LHCN-M2 (cell line): Measurements from ENCODE around the gene MPZL1. TPM values are rescaled to one million over a fixed set of nuclear protein-coding genes. Genes with fewer than 3 reads are reported as not detected.

Experiments used
- DNase-seq: peaks from one replicate; pipeline ENCODE4 v3.0.0-alpha.2; 2012; ENCODE audit warnings: low read depth
- polyA plus RNA-seq: library from polyadenylated mRNA; unstranded; fragments of >200 nt; gene quantifications from one replicate; pipeline ENCODE4 v1.2.1, GENCODE V29; 2012; ENCODE audit warnings: missing spikeins
- total RNA-seq: library from RNA; depleted of rRNA; stranded (reverse); fragments of >200 nt; gene quantifications from 2 replicates; pipeline ENCODE4 v1.2.3, GENCODE V29; 2014; rRNA removed

MPZL1 gene
- 55.5 and 63.3 TPM in 2 replicates for total RNA-seq
- polyA plus RNA-seq: 59.4 TPM

DNA sequence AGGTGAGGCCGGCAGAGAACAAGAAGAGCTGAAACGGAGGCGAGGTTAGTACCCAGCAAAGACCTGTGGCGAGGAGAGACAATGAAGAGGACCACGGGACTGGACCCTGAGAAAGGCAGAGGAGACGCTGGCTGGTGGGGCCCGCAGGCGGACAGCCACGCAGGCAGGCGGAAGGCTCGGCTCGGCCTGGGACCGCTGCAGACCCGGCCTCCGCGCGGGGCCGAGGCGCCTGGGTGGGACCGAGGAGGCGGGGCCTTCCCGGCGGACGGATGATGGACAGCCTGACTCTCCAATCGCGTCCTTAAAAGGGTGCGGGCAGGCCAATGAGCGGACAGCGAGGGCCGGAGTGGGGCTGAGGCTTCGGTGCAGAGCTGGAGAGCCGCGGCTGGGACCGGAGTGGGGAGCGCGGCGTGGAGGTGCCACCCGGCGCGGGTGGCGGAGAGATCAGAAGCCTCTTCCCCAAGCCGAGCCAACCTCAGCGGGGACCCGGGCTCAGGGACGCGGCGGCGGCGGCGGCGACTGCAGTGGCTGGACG, at the start of gene MPZL1:
TSS of gene MPZL1 (plus strand) at position 366 of the 535 bp plus-strand sequence. CDS start 170 bp downstream, outside the sequence.
- peak; percentile 88 for DNase-seq

DNA sequence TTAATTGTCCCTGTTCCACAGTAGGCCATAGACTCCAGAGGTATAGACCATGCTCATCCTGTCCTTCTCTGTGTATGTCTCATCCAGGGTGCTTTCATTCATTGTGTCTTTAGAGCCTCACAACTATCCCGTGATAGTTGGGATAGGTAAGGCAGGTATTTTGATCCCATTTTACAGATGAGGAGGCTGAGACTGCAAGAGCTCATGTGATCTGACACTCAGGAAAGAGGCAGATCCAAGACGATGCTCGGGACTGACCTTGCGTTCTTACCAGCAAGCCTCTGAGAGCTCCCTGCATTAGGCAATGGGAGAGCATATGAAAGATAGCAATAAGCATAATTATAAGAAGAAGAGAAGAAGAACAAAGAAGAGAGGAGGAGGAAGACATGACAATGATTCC, 49.0 kb upstream of the MPZL1 start:
- no peak for DNase-seq

DNA sequence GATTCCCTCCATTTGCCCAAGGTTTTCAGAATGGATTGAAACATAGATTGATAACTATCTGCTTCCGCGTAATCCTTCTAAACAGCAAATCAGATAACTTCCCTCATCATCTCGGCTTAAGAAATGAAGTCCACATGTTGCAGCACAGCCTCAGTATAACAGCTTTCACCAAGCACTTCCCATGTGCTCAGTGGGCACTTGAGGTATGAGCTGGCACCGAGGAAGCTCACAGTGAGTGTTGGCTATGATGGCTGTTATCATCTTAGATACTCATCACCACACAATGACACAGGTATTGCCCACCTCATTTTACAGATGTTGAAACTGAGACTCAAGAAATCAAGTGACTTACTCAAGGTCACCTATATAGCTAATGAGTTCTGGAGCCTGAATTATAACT, 48.5 kb upstream of the MPZL1 start:
- no peak for DNase-seq

DNA sequence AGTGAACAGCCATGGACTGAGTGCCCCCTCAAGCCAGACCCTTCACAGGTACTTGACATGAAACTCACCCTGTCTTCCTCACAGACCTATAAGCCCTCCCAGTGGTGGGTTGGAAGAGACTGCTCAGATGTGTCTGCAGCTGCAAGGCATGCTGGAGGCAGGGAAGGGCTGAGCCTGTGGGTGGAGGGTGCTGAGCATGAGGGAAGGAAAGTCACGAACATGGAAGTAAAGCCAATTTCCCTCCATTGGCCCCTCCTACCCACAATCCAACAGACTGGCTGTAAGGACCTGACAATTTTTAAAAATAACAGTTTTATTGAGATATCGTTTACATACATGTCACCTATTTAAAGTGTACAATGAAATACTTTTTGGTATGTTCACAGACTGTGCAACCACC, 47.6 kb upstream of the MPZL1 start:
- DNase-seq: no peak

DNA sequence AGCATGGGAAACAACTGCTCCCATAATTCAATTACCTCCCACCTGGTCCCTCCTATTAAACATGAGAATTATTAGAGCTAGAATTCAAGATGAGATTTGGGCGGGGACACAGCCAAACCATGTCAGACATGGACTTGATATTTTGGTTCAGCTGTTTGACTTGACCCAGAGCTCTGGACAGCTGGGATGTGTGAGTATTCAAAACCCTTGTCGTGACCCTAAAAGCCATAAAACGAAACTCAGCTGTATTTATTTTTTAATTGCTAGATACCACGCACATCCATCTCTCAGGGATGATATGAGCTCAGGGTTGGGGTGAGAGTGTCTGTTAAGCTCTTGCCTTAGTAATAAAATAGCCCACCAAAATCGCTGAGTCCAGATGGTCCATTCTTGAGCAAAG, 46.3 kb upstream of the MPZL1 start:
- DNase-seq: peak; percentile 85

DNA sequence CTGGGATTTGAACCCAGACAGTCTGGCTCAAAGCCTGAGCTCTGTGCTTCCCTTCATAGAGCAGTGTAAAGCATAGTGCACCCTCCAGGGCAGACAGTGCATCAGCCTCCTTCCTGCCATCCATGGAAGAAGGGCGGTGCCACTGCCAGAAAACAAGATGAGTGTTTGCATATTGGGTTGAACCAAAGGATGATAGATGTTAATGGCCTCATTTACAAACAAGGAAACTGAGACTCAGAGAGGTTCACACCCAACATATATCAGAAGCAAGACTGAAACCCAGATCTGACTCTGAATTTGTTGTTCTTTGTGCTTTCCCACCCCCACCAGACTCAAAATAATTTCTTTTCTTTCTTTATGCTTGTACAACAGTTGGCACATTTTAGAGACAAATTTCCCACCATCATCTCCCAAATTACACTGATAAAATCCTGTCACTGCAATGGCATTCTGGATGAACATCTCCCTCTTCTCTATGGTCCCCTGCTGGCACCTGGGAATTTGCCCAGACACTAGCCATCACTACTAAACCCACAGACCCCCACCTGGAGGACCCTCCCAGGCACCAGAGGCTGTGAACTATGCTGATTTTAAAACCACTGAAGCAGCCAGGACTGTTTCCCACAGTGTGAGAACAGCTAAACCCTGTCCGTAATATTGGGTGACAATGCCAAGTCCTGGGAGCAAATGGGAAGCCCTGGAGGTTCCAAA, 45.4 kb upstream of the MPZL1 start:
- DNase-seq: no peak

DNA sequence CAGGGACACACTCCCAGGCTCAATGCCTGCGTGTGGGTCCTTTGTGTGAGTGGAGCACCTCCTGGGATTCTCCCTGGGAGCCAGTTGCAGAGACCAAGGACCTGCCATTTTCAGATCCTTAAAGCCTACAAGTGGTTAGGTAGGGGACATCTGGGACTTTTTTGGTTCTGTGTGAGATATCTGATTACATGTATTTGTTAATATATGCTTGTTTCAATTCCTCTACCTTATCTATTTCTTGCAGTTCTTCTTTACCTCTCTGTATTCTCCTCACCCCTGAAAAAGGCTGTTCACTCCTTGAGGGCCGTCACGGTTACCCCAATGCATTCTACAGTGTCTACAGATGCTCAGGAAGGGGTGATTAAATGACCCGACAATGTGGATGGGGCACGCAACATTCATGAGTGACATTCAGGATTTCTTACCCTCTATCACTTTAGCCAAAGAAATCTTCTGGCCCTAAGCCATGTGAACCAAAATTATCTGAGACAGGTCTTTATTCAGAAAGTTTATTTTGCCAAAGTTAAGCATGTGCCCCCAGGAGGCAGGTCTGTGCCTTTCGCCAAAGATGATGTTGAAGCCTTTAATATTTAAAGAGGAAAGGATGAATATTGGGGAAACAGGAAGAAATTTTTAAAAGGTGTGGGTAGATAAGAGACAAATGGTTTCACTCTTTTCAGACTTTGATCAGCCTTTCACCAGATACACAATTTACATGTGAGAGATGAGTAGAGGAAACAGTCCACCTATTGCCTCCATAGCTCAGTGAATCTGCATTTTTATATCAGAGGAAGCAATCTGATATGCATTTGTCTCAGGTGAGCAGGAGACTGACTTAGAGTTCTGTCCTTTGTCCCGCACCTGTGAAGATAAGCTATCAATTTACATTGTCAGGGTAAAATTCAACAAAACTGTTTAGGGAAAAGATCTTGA, 44.6 kb upstream of the MPZL1 start:
- DNase-seq: no peak

DNA sequence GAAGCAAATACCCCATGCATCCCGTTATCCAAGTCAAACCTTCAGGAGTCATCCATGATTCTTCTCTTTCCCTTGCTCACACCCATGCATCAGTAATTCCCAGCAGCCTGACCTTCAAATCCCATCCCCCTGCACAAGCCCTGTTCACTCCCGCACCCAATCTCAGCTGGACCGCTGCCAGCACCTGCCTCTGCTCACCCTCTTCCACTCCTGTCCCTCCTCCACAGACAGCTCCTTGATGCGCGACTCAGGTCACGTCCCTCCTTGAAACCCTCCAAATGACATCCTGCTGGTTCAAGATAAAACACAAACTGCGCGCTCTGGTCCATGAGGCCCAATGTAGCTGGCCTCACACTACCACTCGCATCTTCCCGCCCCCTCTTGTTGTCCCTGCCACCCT, 43.4 kb upstream of the MPZL1 start:
- no peak for DNase-seq

DNA sequence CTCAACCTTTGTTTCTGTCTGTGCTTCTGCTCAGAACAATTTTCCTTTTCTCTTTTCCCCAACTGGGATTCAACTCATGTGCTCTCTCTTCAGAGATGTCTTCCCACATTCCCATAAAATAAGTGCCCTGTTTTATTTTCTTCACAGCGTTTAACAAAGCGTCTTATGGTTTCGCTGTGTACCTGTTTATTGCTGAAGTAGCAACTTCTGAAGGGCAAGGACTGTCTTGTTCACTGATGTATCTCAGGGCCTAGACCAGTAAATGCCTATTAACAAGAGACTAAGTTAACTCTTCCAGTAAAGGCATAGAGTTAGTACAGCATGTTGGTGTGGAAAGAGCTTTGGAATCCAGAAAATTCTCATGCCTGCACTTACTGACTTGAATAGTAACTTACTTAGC, 42.9 kb upstream of the MPZL1 start:
- no peak for DNase-seq

DNA sequence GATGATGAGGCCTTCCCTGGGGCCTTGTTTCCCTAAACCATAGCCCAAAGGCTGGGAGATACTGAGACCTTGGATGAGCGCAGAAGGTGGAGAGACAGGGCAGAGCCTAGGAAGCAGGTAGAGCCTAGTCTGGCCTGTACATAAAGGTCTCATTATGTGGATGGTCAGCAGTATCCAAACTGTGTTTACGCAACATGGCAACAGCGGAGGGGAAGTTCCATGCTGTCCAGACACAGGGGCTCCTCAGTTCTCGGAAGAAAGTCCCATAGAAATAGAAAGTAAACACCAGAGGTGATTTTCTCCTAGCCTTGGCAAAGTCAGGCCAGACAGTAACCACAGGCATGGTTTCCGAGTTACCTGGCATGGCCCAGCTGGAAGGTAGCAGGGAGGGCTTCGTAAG, 42.1 kb upstream of the MPZL1 start:
- DNase-seq: no peak

DNA sequence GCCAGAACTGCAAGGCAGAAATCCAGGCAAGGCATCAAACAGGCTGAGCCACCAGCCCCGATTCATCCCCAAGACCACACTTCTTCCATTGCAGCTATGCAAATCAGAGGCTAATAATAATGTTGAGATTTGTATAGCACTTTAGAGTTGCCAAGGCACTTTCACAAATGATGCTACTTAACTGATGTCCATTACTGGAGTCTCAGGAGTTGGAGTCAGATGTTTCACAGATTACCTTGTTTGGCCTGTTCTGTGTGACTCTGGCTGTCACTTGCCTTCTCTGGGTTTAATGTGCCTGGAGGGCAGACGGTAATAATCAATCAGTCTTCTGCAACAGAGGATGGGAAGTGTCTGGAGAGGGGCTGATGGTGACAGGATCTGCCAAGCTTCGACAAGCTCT, 40.8 kb upstream of the MPZL1 start:
- DNase-seq: no peak

DNA sequence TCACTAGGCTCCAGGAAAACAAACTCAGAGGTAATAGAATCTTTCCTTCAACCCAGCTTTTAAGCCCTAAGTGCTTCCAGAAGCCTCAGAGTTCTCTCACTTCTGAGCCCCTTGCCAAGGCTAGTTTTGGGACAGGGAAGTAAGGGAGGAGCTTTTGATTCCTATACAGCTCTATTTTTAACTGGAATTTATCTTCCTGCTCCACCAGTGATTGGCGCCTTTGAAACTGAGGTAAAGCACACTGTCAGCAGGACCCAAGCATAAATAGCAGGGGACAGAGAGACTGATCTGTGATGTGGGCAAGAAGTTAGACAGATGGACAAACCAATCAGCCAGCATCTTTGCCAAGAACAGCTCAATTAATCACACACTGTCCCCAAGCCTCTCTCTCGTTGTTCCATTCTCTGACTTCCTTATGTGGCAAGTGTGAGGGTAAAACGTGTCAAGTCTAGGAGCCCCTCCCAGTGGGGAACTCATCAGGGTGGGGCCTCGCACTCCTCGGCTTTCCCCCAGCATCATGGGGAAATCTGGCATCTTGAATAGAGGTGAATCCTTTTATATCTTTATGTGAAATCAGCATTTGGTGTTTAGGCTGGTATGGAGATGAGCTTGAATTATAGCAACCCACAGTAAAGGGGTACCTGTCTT, 40.2 kb upstream of the MPZL1 start:
- no peak for DNase-seq

DNA sequence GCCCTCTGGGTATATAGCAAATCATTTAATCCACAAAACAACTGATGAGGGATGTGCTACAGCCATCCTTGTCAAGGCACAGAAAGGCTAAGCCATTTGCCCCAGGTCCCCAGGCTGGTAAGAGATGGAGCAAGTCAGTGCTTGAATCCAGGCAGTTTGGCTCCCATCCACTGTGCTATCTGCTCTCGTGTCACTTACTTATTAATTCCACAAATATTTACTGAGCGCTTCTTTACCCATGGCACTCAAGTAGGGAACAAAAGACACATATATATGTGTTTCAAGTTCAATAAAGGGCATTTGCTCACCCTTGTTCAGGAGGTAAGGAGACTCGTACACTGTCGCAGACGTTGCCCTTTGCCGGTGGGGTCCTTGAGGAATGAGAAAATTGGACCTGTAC, 38.6 kb upstream of the MPZL1 start:
- peak; percentile 15 for DNase-seq

DNA sequence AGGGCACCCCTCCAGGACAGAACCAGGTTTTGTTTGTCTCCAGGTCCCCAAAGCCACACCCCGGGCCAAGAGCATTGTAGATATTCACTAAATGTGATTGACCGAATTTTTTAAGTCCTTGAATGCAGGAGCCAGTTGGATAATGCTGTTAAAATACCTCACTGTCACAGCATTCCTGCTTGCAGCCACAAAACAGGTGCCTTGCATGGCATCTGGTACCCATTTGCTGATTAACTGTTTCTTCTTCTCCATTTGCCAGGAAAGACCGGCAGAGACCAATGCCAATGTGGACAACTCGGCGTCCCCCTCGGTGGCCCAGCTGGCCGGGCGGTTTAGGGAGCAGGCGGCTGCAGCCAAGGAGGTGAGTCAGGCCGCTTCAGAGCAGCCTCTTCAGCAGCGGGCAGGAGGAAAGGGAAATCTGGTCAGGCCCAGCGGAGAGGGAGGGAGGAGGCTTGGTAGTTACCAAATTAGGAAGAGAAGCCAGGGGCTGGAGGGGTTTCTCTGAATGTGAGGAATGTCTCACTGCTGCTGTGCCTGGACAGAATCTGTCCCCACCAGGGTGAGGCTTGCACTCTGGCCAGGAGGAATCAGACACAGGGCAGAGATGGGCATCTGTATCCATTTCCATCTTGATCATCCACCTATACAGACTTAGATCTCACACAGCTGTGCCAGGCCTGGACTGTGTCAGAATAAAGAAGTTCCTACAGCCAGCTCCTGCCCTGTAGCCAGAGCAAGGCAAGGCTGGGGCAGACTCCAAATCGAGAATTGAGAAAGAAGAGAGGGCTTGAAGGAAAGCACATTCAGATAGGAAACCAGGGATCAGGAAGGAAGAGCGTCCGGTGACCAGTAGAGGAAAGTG, 37.9 kb upstream of the MPZL1 start:
- DNase-seq: peak; percentile 95

DNA sequence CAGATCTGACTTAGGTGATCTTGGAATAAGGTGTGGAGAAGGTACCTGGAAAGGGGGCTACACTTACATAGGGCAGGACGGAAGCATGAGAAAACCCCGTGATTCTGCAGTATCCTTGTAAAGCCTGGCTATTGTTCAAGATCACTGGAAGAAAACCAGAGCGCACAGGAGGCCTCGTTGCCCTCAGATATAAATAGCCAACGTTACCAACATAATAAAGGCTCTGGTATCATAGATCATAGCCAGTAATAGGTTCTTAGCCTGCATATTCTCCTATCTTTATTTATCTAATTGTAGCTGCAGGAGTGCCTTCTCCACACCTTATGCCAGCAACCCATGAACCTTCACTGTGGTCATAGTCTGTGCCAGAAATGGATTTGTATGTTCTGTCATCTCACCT, 35.9 kb upstream of the MPZL1 start:
- no peak for DNase-seq

DNA sequence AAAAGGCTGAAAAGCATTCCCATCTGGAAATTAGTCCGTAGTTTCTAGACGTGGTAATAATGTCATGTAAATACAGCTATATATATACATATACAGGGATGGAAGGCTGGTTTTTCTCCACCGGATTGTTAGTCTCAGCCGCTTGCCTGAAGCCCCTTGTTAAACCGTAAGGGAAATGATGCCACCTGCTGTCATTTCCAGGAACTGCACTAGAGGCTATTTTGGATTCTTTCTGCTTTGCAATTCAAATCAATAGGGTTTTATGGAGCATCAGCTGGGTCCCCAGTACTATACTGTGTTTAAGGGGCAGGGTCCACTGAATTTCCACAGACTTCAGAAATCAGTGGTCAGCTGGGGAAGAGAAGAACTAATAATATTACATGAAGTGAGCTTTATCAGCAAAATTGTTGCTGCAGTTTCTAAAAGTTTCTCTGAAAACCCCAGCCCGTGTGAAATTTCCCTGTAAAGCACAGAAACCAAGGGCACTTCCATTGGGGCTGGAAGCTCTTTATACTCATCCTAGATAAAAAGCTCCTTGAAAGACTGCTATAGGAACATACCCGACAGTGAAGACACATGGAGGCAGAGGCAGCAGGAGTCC, 33.8 kb upstream of the MPZL1 start:
- DNase-seq: peak; percentile 76

DNA sequence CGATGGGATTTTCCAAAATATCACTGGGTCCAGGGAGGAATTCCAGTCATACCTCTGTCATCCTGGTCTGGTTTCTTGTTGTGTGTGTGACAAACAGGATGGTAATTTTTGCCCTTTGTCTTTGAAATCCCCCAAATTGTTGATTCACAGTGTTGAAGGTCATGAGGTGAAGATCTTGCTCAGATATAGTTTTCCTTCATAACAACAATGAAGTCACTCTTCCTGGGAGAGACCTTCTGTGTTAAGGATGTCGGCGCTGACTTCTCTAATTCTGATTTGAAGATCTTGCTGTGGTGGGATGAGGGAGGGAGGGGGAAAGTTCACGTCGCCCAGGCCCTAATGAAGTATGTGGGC, 32.2 kb upstream of the MPZL1 start:
- no peak for DNase-seq

DNA sequence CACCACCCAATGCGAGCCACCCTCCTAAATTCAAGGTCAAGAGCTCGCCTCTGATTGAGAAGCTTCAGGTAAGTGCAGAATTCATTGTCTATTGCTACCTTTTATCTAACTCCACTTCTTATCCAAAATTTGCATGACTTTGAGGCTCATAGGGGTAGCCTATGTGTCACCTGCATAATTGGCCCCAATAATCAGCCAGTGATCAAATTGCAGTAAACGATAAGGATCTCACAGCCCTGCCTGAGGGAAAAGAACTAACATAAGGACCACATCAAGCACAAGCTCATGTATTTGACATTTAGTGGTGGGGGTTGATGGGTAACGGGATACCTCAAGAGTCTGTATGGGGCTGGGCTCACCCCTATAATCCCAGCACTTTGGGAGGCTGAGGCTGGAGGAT, 31.7 kb upstream of the MPZL1 start:
- no peak for DNase-seq

DNA sequence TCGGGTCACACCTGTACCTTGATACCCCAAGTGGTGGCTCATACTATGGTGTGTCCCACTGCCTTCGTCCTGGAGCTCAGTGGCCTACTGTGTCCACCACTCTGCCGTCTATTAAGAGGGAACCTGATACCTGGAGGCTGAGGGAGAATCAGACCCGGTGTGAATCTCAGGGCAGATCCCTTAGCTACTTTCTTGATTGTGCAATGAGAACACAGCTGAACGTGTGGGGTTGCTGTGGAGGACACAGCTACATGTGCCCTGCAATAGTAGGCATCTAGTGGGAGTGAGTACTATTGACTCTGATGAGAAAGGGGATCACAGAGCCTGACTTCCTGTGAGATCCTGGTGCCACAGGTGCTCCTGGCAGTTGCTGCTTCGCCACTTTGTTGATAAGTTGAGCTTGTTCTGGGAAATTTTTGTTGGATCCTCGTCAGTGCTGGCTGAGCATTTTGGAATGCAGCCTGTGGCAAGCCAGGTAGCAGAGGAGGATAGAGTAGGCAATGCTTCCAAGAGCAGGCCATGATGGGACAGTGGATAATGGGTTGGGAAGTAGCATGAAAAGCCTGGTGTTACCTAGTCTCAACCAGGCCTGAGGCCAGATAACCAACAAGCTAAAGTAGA, 28.2 kb upstream of the MPZL1 start:
- DNase-seq: no peak

DNA sequence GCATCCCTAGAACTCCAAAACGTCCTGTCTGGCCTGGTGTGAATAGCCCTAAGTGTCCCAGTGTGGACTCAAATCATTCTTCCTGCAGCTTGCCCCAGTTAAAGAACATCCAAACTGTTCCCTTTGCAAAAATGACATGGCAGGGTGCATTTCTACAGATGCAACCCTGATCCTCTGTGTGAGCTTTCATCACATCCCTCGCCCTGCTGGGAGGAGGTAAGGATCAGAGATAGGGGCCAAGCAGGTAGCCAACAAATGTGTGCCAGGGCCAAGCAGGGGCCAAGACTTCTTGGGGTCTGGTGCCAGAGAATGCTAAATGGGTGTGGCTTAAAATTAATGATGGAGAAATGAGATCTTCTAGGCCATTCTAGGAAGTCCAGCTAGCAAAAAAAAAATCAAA, 27.1 kb upstream of the MPZL1 start:
- DNase-seq: no peak
